ENCODE data around the gene VPREB3. TPM values are rescaled to one million over a fixed set of nuclear protein-coding genes. Genes with fewer than 3 reads are reported as not detected.

VPREB3 gene
- total RNA-seq, 1 experiment from 2014 or later: 0.88 TPM

GRCh38 chr22:23801238-23801821 is 47.1 kb upstream of the VPREB3 start:
- BruUV-seq (replicated peaks): no TSS peak
- peaks cover 74% of the 10 kb centered on the region for H3K36me3 ChIP-seq (ENCODE audit: insufficient read depth, low read length, poor library complexity, severe bottlenecking)
- H3K4me3 ChIP-seq (ENCODE audit: low read depth, low read length, poor library complexity, severe bottlenecking): no peak overlapping the region
- H3K27ac ChIP-seq (ENCODE audit: low read depth, low read length, poor library complexity, severe bottlenecking): no peak overlapping the region
- intact Hi-C loops (cut with micrococcal nuclease; ENCODE audit: unreplicated experiment): no loop called here
- H3K9me3 ChIP-seq (ENCODE audit: low read depth, low read length, poor library complexity, severe bottlenecking): no peaks in the 10 kb centered on the region
- H3K4me1 ChIP-seq (ENCODE audit: insufficient read depth, low read length, poor library complexity, severe bottlenecking): no peaks in the 10 kb centered on the region
- no peak for DNase-seq (ENCODE audit: low spot score)
- ChIA-PET CTCF (no interaction called here), POLR2A (ENCODE audit: low non-redundant PET) (no interaction called here)
- no peak for TF ChIP-seq EZH2 (IDR thresholded peaks at IDR 0.05; ENCODE audit: borderline replicate concordance, low read depth, low read length, poor library complexity, severe bottlenecking)
- no peak for TF ChIP-seq CTCF (conservative IDR thresholded peaks at IDR 0.05; ENCODE audit: low read depth, low read length)
- no peaks in the 10 kb centered on the region for H3K27me3 ChIP-seq (replicated peaks; ENCODE audit: insufficient read depth, low read depth, low read length, poor library complexity)

DNA sequence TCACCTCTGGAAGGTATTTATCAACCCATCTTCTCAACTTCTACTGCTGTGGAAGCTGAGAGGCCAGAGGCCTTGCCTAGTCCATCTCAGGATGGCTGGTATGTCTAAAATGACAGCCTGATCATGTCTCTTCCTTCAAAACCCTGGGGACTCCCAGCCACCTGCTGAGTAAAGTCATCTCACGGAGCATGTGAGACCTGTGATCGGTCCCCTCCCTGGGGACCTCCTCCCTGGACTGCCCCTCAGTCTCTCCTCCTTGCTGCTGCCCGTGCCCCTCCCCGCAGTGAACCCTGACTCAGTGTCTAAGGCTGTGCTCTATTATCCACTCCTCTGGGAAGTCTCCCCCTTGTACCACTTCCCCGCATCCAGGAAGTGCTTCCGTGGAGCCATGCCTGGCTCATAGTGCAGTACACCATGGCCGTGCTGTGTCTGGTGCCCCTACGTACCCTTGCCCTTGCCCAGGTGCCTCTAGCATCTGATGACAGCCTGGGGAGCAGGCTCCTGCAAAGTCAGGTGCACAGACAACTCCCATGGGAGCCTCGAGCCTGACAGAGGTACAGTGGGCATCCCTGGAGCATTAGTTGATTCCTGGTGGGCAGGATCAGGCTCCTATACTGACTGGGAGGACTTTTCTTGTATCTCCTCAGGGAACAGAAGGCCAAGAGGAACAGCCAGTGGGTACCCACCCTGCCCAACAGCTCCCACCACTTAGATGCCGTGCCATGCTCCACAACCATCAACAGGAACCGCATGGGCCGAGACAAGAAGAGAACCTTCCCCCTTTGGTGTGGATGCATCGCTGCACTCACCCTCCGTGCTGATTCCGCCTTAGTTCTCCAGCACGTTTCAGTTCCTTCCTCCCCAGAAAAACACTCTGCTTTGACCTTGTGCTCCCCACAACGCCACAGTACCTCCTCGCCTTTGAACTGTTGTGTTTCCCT is 46.3 kb upstream of the VPREB3 start:
- Histone ChIP-seq H3K4me3 (ENCODE audit: low read depth, low read length, poor library complexity, severe bottlenecking) (no peak overlapping the region), H3K9me3 (ENCODE audit: low read depth, low read length, poor library complexity, severe bottlenecking) (no peaks in the 10 kb centered on the region), H3K27ac (ENCODE audit: low read depth, low read length, poor library complexity, severe bottlenecking) (no peak overlapping the region), H3K27me3 (replicated peaks; ENCODE audit: insufficient read depth, low read depth, low read length, poor library complexity) (no peaks in the 10 kb centered on the region), H3K36me3 (ENCODE audit: insufficient read depth, low read length, poor library complexity, severe bottlenecking) (peaks cover 67% of the 10 kb centered on the region), H3K4me1 (ENCODE audit: insufficient read depth, low read length, poor library complexity, severe bottlenecking) (no peaks in the 10 kb centered on the region)
- TF ChIP-seq EZH2 (IDR thresholded peaks at IDR 0.05; ENCODE audit: borderline replicate concordance, low read depth, low read length, poor library complexity, severe bottlenecking): no peak
- TF ChIP-seq CTCF (conservative IDR thresholded peaks at IDR 0.05; ENCODE audit: low read depth, low read length): no peak
- intact Hi-C loops (cut with micrococcal nuclease; ENCODE audit: unreplicated experiment): no loop called here
- ChIA-PET POLR2A (ENCODE audit: low non-redundant PET) (no interaction called here), CTCF (interaction anchor here (0.6 kb wide), 1 partner anchor 182 kb away, joined by 6 read pairs; no protein-coding TSS in a partner anchor)
- DNase-seq (ENCODE audit: low spot score): no peak
- no TSS peak for BruUV-seq (replicated peaks)

DNA sequence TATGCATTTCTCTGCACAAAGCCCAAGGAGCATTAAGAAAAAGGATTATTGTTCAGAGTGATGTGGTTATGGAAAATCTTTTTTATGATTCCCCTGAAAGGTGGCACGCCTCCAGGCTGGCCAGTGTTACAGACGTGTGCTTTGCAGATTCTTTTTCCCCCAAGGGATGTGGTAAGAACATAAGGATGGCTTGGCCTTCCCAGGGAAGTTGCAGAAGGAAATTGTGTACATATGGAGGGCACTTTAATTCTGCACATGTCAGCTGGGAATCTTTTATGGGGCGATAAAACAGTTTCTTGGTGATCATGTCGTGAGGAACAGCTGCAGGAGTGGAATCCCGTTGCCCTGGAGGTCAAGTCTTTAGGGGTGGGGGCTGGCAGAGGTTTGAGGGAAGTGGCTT is 42.2 kb upstream of the VPREB3 start:
- Histone ChIP-seq H3K27me3 (replicated peaks; ENCODE audit: insufficient read depth, low read depth, low read length, poor library complexity) (no peaks in the 10 kb centered on the region), H3K4me1 (ENCODE audit: insufficient read depth, low read length, poor library complexity, severe bottlenecking) (no peaks in the 10 kb centered on the region), H3K9me3 (ENCODE audit: low read depth, low read length, poor library complexity, severe bottlenecking) (no peaks in the 10 kb centered on the region), H3K36me3 (ENCODE audit: insufficient read depth, low read length, poor library complexity, severe bottlenecking) (peaks cover 53% of the 10 kb centered on the region), H3K4me3 (ENCODE audit: low read depth, low read length, poor library complexity, severe bottlenecking) (no peak overlapping the region), H3K27ac (ENCODE audit: low read depth, low read length, poor library complexity, severe bottlenecking) (no peak overlapping the region)
- BruUV-seq (replicated peaks): no TSS peak
- ChIA-PET CTCF (no interaction called here), POLR2A (ENCODE audit: low non-redundant PET) (no interaction called here)
- no peak for DNase-seq (ENCODE audit: low spot score)
- intact Hi-C loops (cut with micrococcal nuclease; ENCODE audit: unreplicated experiment): no loop called here
- TF ChIP-seq CTCF (conservative IDR thresholded peaks at IDR 0.05; ENCODE audit: low read depth, low read length) (no peak), EZH2 (IDR thresholded peaks at IDR 0.05; ENCODE audit: borderline replicate concordance, low read depth, low read length, poor library complexity, severe bottlenecking) (no peak)

Data from A673 (cell line).